Small intestine (tissue), 7 donors: ENCODE results near the gene LSS. TPM values are rescaled to one million over a fixed set of nuclear protein-coding genes. Genes with fewer than 3 reads are reported as not detected.
"Not testable (repeated sequence)": the region's sequence is repeated elsewhere in the genome, so short reads cannot be mapped to it uniquely, and the experiment has no call there.

Source experiments
- DNase-seq, 2 donors: peaks; one replicate each; pipeline versions ENCODE4 v3.0.0 to v3.0.0-alpha.2; 2013
- FAIRE-seq: peaks from 2 replicates; lab custom pipeline; 2012; peaks lifted over from hg19 to GRCh38; lab: Jason Lieb, UNC
- H3K27ac ChIP-seq, 3 donors: one replicate each; pipeline ENCODE4 v1.5.1; 2013; ENCODE audit warnings: low read length in 2 of 3, mild to moderate bottlenecking in 2 of 3, control low read depth in 1 of 3, inconsistent platforms in 1 of 3, low read depth in 1 of 3, moderate library complexity in 1 of 3
- H3K27me3 ChIP-seq, 3 donors: one replicate each; pipeline ENCODE4 v1.6.1; 2013; ENCODE audit warnings: low read length in 3 of 3, inconsistent platforms in 1 of 3; ENCODE audit not compliant: control insufficient read depth in 3 of 3, insufficient read depth in 3 of 3
- H3K36me3 ChIP-seq, 3 donors: one replicate each; pipeline ENCODE4 v1.6.1; 2013; ENCODE audit warnings: low read length in 3 of 3, inconsistent platforms in 1 of 3, low read depth in 1 of 3, mild to moderate bottlenecking in 1 of 3, moderate library complexity in 1 of 3; ENCODE audit not compliant: control insufficient read depth in 3 of 3, insufficient read depth in 2 of 3
- H3K4me1 ChIP-seq, 3 donors: one replicate each; pipeline ENCODE4 v1.6.1; 2013; ENCODE audit warnings: low read length in 2 of 3, inconsistent platforms in 1 of 3, low read depth in 1 of 3, mild to moderate bottlenecking in 1 of 3, moderate library complexity in 1 of 3; ENCODE audit not compliant: control insufficient read depth in 3 of 3, insufficient read depth in 2 of 3
- H3K4me3 ChIP-seq, 3 donors: one replicate each; pipeline ENCODE4 v1.5.1; 2013; ENCODE audit warnings: low read length in 3 of 3, control low read depth in 1 of 3, inconsistent platforms in 1 of 3, low read depth in 1 of 3, mild to moderate bottlenecking in 1 of 3, moderate library complexity in 1 of 3
- H3K9me3 ChIP-seq, 2 donors: one replicate each; pipeline ENCODE4 v1.6.1; 2013; ENCODE audit warnings: low read depth in 1 of 2, low read length in 1 of 2; ENCODE audit not compliant: control insufficient read depth in 2 of 2, insufficient read depth in 1 of 2
- WGBS, 3 donors: extraction: QIAGEN DNeasy Blood & Tissue Kit; methylation state at CpG; one replicate each; pipeline ENCODE4 v1.1.7; 2013; 5-methylcytosine and 5-hydroxymethylcytosine counted together
- polyA plus RNA-seq, 4 donors: library from polyadenylated mRNA; stranded (reverse) in 3 of 4; unstranded in 1 of 4; fragments of 200-250 nt in 3 of 4; fragments of 120-200 nt in 1 of 4; gene quantifications; one replicate each; pipeline versions ENCODE4 v1.2.1 to v1.2.3, GENCODE V29; 2013
- donor health status: healthy with polysubstance abuse.
- donor health status: control.
- donor health status: control.
- donor health status: Bipolar disorder and iron deficiency.
- donor health status: healthy.

Gene LSS
- polyA plus RNA-seq, 4 donors, result 13.2 to 42.1 (median 26.0) TPM

- DNase-seq (no peak), FAIRE-seq (no peak)
- Histone ChIP-seq H3K27ac (no peak overlapping the region), H3K4me3 (no peak overlapping the region), H3K27me3 (no peaks in the 10 kb centered on the region), H3K36me3 (peaks cover 26 to 66% (median 46%) of the 10 kb centered on the region in 3 donors), H3K4me1 (no peaks in the 10 kb centered on the region), H3K9me3 (no peaks in the 10 kb centered on the region)
- 91 to 93% (median 92%) methylated on average over 8 of the region's 8 CpGs for WGBS, 3 donors
Measured at GRCh38 chr21:46243325-46243724, 14.8 kb upstream of the LSS start.

- DNase-seq, H3K27me3 ChIP-seq, FAIRE-seq: not testable (repeated sequence)
Measured at GRCh38 chr21:46241577-46241976, 13.0 kb upstream of the LSS start.

GRCh38 chr21:46239817-46240325, 11.3 kb upstream of the LSS start:
- H3K36me3 ChIP-seq, result peaks cover 27 to 53% (median 37%) of the 10 kb centered on the region in 3 donors
- WGBS, 3 donors, result 89 to 93% (median 92%) methylated on average over 7 of the region's 7 CpGs
- no peak overlapping the region for H3K4me3 ChIP-seq
- no peaks in the 10 kb centered on the region for H3K27me3 ChIP-seq
- FAIRE-seq, result no peak
- H3K27ac ChIP-seq, result no peak overlapping the region
- no peaks in the 10 kb centered on the region for H3K9me3 ChIP-seq
- H3K4me1 ChIP-seq, result no peaks in the 10 kb centered on the region
- no peak for DNase-seq

More at GRCh38 chr21:46241577-46241976, 13.0 kb upstream of the LSS start:
- not testable (repeated sequence) for H3K4me3 ChIP-seq, H3K4me1 ChIP-seq, H3K9me3 ChIP-seq, H3K27ac ChIP-seq
- peaks cover 23 to 57% (median 37%) of the 10 kb centered on the region in 3 donors for H3K36me3 ChIP-seq
- 95 to 100% (median 97%) methylated on average over 1 of the region's 1 CpG for WGBS, 3 donors

- Histone ChIP-seq H3K9me3 (no peaks in the 10 kb centered on the region), H3K27me3 (no peaks in the 10 kb centered on the region), H3K4me3 (no peak overlapping the region), H3K36me3 (peaks cover 21 to 39% (median 22%) of the 10 kb centered on the region in 3 donors), H3K27ac (no peak overlapping the region), H3K4me1 (no peaks in the 10 kb centered on the region)
- DNase-seq, result no peak
- 91 to 96% (median 96%) methylated on average over 5 of the region's 5 CpGs for WGBS, 3 donors
- no peak for FAIRE-seq
Measured at GRCh38 chr21:46237474-46237873, 8.9 kb upstream of the LSS start.

- no peak overlapping the region for H3K4me3 ChIP-seq
- H3K9me3 ChIP-seq, result peaks cover 0 to 2% of the 10 kb centered on the region in 2 donors
- no peak overlapping the region for H3K27ac ChIP-seq
- DNase-seq (no peak), FAIRE-seq (no peak)
- 56 to 73% (median 63%) methylated on average over 5 of the region's 5 CpGs for WGBS, 3 donors
- H3K36me3 ChIP-seq, result peaks cover 10 to 27% (median 15%) of the 10 kb centered on the region in 3 donors
- peaks cover 0 to 4% (median 0%) of the 10 kb centered on the region in 3 donors for H3K4me1 ChIP-seq
- no peaks in the 10 kb centered on the region for H3K27me3 ChIP-seq
Measured at GRCh38 chr21:46234436-46234950, 5.9 kb upstream of the LSS start.

- Histone ChIP-seq H3K27me3 (no peaks in the 10 kb centered on the region), H3K4me3 (peak overlapping the region; percentile 59 to 70 (median 62)), H3K9me3 (peaks cover 0 to 2% of the 10 kb centered on the region in 2 donors), H3K27ac (no peak overlapping the region), H3K4me1 (peaks cover 0 to 15% (median 5%) of the 10 kb centered on the region in 3 donors), H3K36me3 (peaks cover 0 to 13% (median 4%) of the 10 kb centered on the region in 3 donors)
- DNase-seq (no peak), FAIRE-seq (no peak)
- WGBS, 3 donors, result 78 to 88% (median 81%) methylated on average over 6 of the region's 6 CpGs
Measured at GRCh38 chr21:46229923-46230260, 1.3 kb upstream of the LSS start.

- DNase-seq, result peak; percentile 4 to 80
Measured at GRCh38 chr21:46229133-46229922, 754 bp upstream of the LSS start.

GRCh38 chr21:46227811-46228344, 696 bp downstream of the LSS start:
- DNase-seq (peak in 1 of 2 donors; percentile 24), FAIRE-seq (no peak)
- H3K27me3 ChIP-seq, result no peaks in the 10 kb centered on the region
- H3K9me3 ChIP-seq, result peaks cover 0 to 2% of the 10 kb centered on the region in 2 donors
- peaks cover 0 to 15% (median 5%) of the 10 kb centered on the region in 3 donors for H3K4me1 ChIP-seq
- peak overlapping the region; percentile 62 to 91 (median 73) for H3K27ac ChIP-seq
- 0 to 3% (median 1%) methylated on average over 19 to 20 of the region's 20 CpGs for WGBS, 3 donors
- H3K4me3 ChIP-seq, result peak overlapping the region; percentile 75 to 96 (median 82)
- peaks cover 0 to 8% (median 0%) of the 10 kb centered on the region in 3 donors for H3K36me3 ChIP-seq

More at GRCh38 chr21:46229133-46229922, 754 bp upstream of the LSS start:
- Histone ChIP-seq H3K27me3 (no peaks in the 10 kb centered on the region), H3K4me3 (peak overlapping the region; percentile 59 to 70 (median 62)), H3K4me1 (peaks cover 0 to 15% (median 5%) of the 10 kb centered on the region in 3 donors), H3K36me3 (peaks cover 0 to 8% (median 2%) of the 10 kb centered on the region in 3 donors), H3K9me3 (peaks cover 0 to 2% of the 10 kb centered on the region in 2 donors), H3K27ac (peak overlapping the region in 2 of 3 donors; percentile 33 to 60)
- 2 to 3% (median 2%) methylated on average over 35 to 71 of the region's 72 CpGs for WGBS, 3 donors
- no peak for FAIRE-seq
